Measurements from ENCODE around the gene WDR64.
"Not testable (repeated sequence)": the region's sequence is repeated elsewhere in the genome, so short reads cannot be mapped to it uniquely, and the experiment has no call there.

The WDR64 gene

GRCh38 chr1:241735493-241735926 is 83.4 kb downstream of the WDR64 start:
- H3K36me3 ChIP-seq (replicated peaks in 1 of 2; ENCODE audit: control insufficient read depth in 2 of 2, insufficient read depth in 2 of 2, low read length in 2 of 2); H4K91ac ChIP-seq (ENCODE audit: low read depth, low read length, poor library complexity); H3K4ac ChIP-seq (ENCODE audit: low read length); H3K14ac ChIP-seq (ENCODE audit: low read length); H2BK15ac ChIP-seq (ENCODE audit: low read length); H2BK5ac ChIP-seq (ENCODE audit: low read length); H3K18ac ChIP-seq (ENCODE audit: low read length); DNase-seq (ENCODE audit: low spot score); H2AK5ac ChIP-seq (ENCODE audit: low read depth, low read length); H4K8ac ChIP-seq (ENCODE audit: low read depth, low read length); H3K4me1 ChIP-seq (ENCODE audit: control insufficient read depth in 2 of 2, insufficient read depth in 1 of 2, low read depth in 1 of 2, low read length in 2 of 2); H2BK120ac ChIP-seq (ENCODE audit: low read depth, low read length); H3K27me3 ChIP-seq (ENCODE audit: control insufficient read depth in 3 of 3, insufficient read depth in 3 of 3, low read depth in 1 of 3, low read length in 3 of 3); H3K9me3 ChIP-seq (replicated peaks in 1 of 2; ENCODE audit: control insufficient read depth in 2 of 2, insufficient read depth in 1 of 2, low read depth in 1 of 2, low read length in 2 of 2); H2AFZ ChIP-seq (ENCODE audit: low read length); H2BK12ac ChIP-seq (ENCODE audit: low read length); H3K23ac ChIP-seq (ENCODE audit: low read depth, low read length, poor library complexity); H3K4me2 ChIP-seq (ENCODE audit: insufficient read depth, low read length, poor library complexity, severe bottlenecking); H3K27ac ChIP-seq (replicated peaks; ENCODE audit: low read length); H3K9ac ChIP-seq (ENCODE audit: low read depth, low read length, poor library complexity); H3K4me3 ChIP-seq (ENCODE audit: low read length in 2 of 2); H3K79me1 ChIP-seq (ENCODE audit: low read depth, low read length): not testable (repeated sequence)
- no CpG with 5 or more reads among the region's 8 CpGs for WGBS, 2 donors (ENCODE audit: extremely low coverage in 2 of 2, insufficient read length in 2 of 2, insufficient replicate concordance in 1 of 2)

- DNase-seq (ENCODE audit: low spot score) = no peak
- WGBS, 2 donors (ENCODE audit: extremely low coverage in 2 of 2, insufficient read length in 2 of 2, insufficient replicate concordance in 1 of 2) = no CpG with 5 or more reads among the region's 3 CpGs
- Histone ChIP-seq H3K4me1 (ENCODE audit: control insufficient read depth in 2 of 2, insufficient read depth in 1 of 2, low read depth in 1 of 2, low read length in 2 of 2) (no peaks in the 10 kb centered on the region), H3K27ac (replicated peaks; ENCODE audit: low read length) (no peak overlapping the region), H3K79me1 (ENCODE audit: low read depth, low read length) (no peaks in the 10 kb centered on the region), H2AFZ (ENCODE audit: low read length) (no peak overlapping the region), H3K9me3 (replicated peaks in 1 of 2; ENCODE audit: control insufficient read depth in 2 of 2, insufficient read depth in 1 of 2, low read depth in 1 of 2, low read length in 2 of 2) (no peaks in the 10 kb centered on the region), H3K9ac (ENCODE audit: low read depth, low read length, poor library complexity) (no peak overlapping the region), H3K23ac (ENCODE audit: low read depth, low read length, poor library complexity) (no peak overlapping the region), H4K8ac (ENCODE audit: low read depth, low read length) (no peak overlapping the region), H2BK5ac (ENCODE audit: low read length) (no peak overlapping the region), H3K27me3 (ENCODE audit: control insufficient read depth in 3 of 3, insufficient read depth in 3 of 3, low read depth in 1 of 3, low read length in 3 of 3) (no peaks in the 10 kb centered on the region), H2BK120ac (ENCODE audit: low read depth, low read length) (no peak overlapping the region), H3K4me3 (ENCODE audit: low read length in 2 of 2) (no peak overlapping the region), H3K4me2 (ENCODE audit: insufficient read depth, low read length, poor library complexity, severe bottlenecking) (no peak overlapping the region), H4K91ac (ENCODE audit: low read depth, low read length, poor library complexity) (no peak overlapping the region), H3K14ac (ENCODE audit: low read length) (no peak overlapping the region), H3K4ac (ENCODE audit: low read length) (no peak overlapping the region), H3K18ac (ENCODE audit: low read length) (no peak overlapping the region), H2BK15ac (ENCODE audit: low read length) (no peak overlapping the region), H2AK5ac (ENCODE audit: low read depth, low read length) (no peak overlapping the region), H2BK12ac (ENCODE audit: low read length) (no peak overlapping the region), H3K36me3 (replicated peaks in 1 of 2; ENCODE audit: control insufficient read depth in 2 of 2, insufficient read depth in 2 of 2, low read length in 2 of 2) (no peaks in the 10 kb centered on the region)
These were observed 84.3 kb downstream of the WDR64 start for GRCh38 chr1:241736387-241736786.

- Histone ChIP-seq H3K4me2 (ENCODE audit: insufficient read depth, low read length, poor library complexity, severe bottlenecking) (no peak overlapping the region), H3K4ac (ENCODE audit: low read length) (no peak overlapping the region), H3K79me1 (ENCODE audit: low read depth, low read length) (no peaks in the 10 kb centered on the region), H2BK15ac (ENCODE audit: low read length) (no peak overlapping the region), H3K27me3 (ENCODE audit: control insufficient read depth in 3 of 3, insufficient read depth in 3 of 3, low read depth in 1 of 3, low read length in 3 of 3) (no peaks in the 10 kb centered on the region), H2BK120ac (ENCODE audit: low read depth, low read length) (no peak overlapping the region), H2BK5ac (ENCODE audit: low read length) (no peak overlapping the region), H4K8ac (ENCODE audit: low read depth, low read length) (no peak overlapping the region), H3K23ac (ENCODE audit: low read depth, low read length, poor library complexity) (no peak overlapping the region), H3K27ac (replicated peaks; ENCODE audit: low read length) (no peak overlapping the region), H3K4me1 (ENCODE audit: control insufficient read depth in 2 of 2, insufficient read depth in 1 of 2, low read depth in 1 of 2, low read length in 2 of 2) (no peaks in the 10 kb centered on the region), H2AK5ac (ENCODE audit: low read depth, low read length) (no peak overlapping the region), H3K36me3 (replicated peaks in 1 of 2; ENCODE audit: control insufficient read depth in 2 of 2, insufficient read depth in 2 of 2, low read length in 2 of 2) (no peaks in the 10 kb centered on the region), H3K9me3 (replicated peaks in 1 of 2; ENCODE audit: control insufficient read depth in 2 of 2, insufficient read depth in 1 of 2, low read depth in 1 of 2, low read length in 2 of 2) (no peaks in the 10 kb centered on the region), H2BK12ac (ENCODE audit: low read length) (no peak overlapping the region), H3K4me3 (ENCODE audit: low read length in 2 of 2) (no peak overlapping the region), H3K14ac (ENCODE audit: low read length) (no peak overlapping the region), H4K91ac (ENCODE audit: low read depth, low read length, poor library complexity) (no peak overlapping the region), H2AFZ (ENCODE audit: low read length) (no peak overlapping the region), H3K9ac (ENCODE audit: low read depth, low read length, poor library complexity) (no peak overlapping the region), H3K18ac (ENCODE audit: low read length) (no peak overlapping the region)
- WGBS, 2 donors (ENCODE audit: extremely low coverage in 2 of 2, insufficient read length in 2 of 2, insufficient replicate concordance in 1 of 2) = no CpG with 5 or more reads among the region's 8 CpGs
- DNase-seq (ENCODE audit: low spot score) = no peak
These were observed 86.4 kb downstream of the WDR64 start for GRCh38 chr1:241738284-241739078.

GRCh38 chr1:241742084-241742483 is 90.0 kb downstream of the WDR64 start:
- Histone ChIP-seq H3K27ac (replicated peaks; ENCODE audit: low read length) (no peak overlapping the region), H4K91ac (ENCODE audit: low read depth, low read length, poor library complexity) (no peak overlapping the region), H2AFZ (ENCODE audit: low read length) (no peak overlapping the region), H3K9ac (ENCODE audit: low read depth, low read length, poor library complexity) (no peak overlapping the region), H3K14ac (ENCODE audit: low read length) (no peak overlapping the region), H3K4me2 (ENCODE audit: insufficient read depth, low read length, poor library complexity, severe bottlenecking) (no peak overlapping the region), H2BK120ac (ENCODE audit: low read depth, low read length) (no peak overlapping the region), H3K23ac (ENCODE audit: low read depth, low read length, poor library complexity) (no peak overlapping the region), H3K9me3 (replicated peaks in 1 of 2; ENCODE audit: control insufficient read depth in 2 of 2, insufficient read depth in 1 of 2, low read depth in 1 of 2, low read length in 2 of 2) (no peaks in the 10 kb centered on the region), H3K18ac (ENCODE audit: low read length) (no peak overlapping the region), H2BK12ac (ENCODE audit: low read length) (no peak overlapping the region), H3K4ac (ENCODE audit: low read length) (no peak overlapping the region), H4K8ac (ENCODE audit: low read depth, low read length) (no peak overlapping the region), H3K4me1 (ENCODE audit: control insufficient read depth in 2 of 2, insufficient read depth in 1 of 2, low read depth in 1 of 2, low read length in 2 of 2) (no peaks in the 10 kb centered on the region), H2BK5ac (ENCODE audit: low read length) (no peak overlapping the region), H2AK5ac (ENCODE audit: low read depth, low read length) (no peak overlapping the region), H3K36me3 (replicated peaks in 1 of 2; ENCODE audit: control insufficient read depth in 2 of 2, insufficient read depth in 2 of 2, low read length in 2 of 2) (no peaks in the 10 kb centered on the region), H3K4me3 (ENCODE audit: low read length in 2 of 2) (no peak overlapping the region), H2BK15ac (ENCODE audit: low read length) (no peak overlapping the region), H3K79me1 (ENCODE audit: low read depth, low read length) (no peaks in the 10 kb centered on the region), H3K27me3 (ENCODE audit: control insufficient read depth in 3 of 3, insufficient read depth in 3 of 3, low read depth in 1 of 3, low read length in 3 of 3) (no peaks in the 10 kb centered on the region)
- DNase-seq (ENCODE audit: low spot score) = no peak
- WGBS, 2 donors (ENCODE audit: extremely low coverage in 2 of 2, insufficient read length in 2 of 2, insufficient replicate concordance in 1 of 2) = no CpG with 5 or more reads among the region's 4 CpGs
